22Rv1 (cell line): Measurements from ENCODE around the gene SCGB1C1.

Experiments used
- CTCF ChIP-seq: fragments of 450-650 bp; IDR thresholded peaks from 2 replicates; pipeline ENCODE4 v1.5.1; 2017; ENCODE audit warnings: mild to moderate bottlenecking
- ZFX ChIP-seq: fragments of 450-650 bp; IDR thresholded peaks from 2 replicates; pipeline ENCODE4 v1.6.1; 2017; ENCODE audit warnings: antibody characterized with exemption, borderline replicate concordance

- TF ChIP-seq CTCF, result no peak
- TF ChIP-seq ZFX, result no peak
Measured at GRCh38 chr11:212150-213100, 19.5 kb downstream of the SCGB1C1 start.
